Ecto neural progenitor cell (in vitro differentiated cells): ENCODE data around the gene CRYGD.
"Not testable (repeated sequence)": the region's sequence is repeated elsewhere in the genome, so short reads cannot be mapped to it uniquely, and the experiment has no call there.

ENCODE experiments used
- DNase-seq: peaks from one replicate; pipeline ENCODE4 v3.0.0-alpha.2; 2018; ENCODE audit warnings: low spot score

The CRYGD gene

DNA sequence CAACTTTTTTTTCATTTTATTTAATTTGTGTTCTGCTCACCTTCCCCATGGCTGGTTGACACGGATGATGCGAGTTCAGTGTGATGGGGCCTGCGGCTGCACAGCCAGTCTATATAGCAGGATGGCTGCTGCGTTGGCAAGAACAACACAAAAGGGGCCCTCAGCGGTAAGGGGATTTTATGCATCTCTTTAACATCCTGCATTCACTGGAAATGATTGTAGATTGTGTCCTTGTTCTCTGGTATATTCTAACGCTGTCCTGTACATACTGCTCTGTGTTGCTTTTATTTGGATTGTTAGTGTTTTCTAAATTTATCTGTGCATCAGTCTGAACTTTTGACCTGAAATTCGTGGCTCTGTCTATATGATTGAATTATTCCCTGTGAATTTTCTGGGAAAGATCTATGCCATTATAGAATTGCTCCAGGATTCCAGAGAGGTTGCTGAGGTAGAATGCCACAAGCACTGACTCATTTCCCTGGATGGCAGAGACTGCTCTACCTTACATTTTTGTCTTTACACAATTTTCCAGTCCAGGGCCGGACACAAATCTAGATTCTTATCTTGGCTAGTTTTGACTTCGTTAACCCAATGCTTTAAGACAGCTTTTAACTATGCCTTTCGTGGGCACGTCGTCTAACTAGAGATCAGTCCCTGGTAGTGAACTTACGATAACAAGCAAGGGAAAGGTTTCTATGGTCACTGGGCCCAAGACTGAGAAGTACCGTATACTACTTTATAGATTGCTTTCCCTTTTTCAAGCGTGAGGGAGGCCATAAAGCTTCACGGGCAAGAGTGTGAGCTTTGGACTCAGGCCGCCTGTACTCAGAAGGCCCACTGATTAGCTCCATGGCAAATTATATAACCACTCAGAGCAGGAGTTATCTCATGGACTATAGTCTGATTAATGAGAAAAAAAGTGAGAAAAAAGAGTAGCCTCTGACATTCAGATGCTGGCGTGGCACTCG lies 5.7 kb upstream of the CRYGD start, which contains the start of gene CRYGC:
TSS of gene CRYGC (minus strand) at position 85 of the 968 bp plus-strand sequence. CDS start at position 49, 36 bp downstream.
- DNase-seq: no peak

DNA sequence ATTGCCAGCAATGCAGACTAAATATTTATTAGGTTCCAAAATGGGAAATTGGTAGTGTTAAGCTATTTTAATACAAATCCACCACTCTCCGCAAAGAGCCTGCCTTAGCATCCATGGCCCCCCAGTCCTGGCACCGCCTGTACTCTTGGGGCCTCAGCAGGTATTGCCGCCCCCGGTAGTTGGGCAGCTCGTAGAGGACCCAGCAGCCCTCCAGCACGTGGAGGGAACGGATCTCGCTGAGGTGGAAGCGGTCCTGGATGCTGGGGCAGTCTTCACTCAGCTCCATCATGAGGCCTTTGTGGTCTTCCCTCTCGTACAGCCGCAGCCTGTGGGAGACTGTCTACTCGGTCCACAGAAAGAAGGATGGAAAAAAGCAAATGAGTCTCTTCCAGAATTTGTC lies 3.8 kb upstream of the CRYGD start:
- no peak for DNase-seq

DNA sequence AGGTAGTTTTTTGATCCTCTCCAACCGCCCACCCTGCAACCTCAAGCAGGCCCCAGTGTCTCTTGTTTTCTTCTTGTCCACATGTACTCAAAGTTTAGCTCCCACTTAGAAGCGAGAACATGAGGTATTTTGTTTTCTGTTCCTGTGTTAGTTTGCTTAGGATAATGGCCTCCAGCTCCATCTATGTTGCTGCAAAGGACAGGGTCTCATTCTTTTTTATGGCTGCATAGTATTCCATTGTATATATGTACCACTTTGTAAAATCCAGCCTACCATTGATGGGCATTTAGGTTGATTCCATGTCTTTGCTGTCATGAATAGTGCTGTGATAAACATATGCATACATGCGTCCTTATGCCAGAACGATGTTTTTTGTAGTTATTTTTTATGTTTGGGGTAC lies 2.8 kb upstream of the CRYGD start:
- DNase-seq: no peak

DNA sequence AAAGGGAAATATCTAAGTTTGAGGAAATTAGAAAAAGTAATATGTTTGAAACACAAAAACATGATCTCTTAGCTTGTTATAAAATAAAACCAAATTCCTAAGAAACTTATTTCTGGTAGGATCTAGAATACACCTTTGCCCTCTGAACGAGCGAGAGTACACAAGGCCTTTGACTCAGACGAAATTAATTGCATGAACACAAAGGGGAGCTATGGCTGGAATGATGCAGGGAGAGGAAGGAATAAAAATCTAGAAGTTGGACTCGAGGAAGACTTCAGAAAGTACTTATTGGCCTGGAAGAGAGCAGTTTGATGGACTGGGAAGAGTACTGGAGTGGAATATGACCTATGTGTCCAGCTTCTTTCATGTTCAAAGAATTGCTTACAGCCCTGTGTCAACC lies 927 bp upstream of the CRYGD start:
- no peak for DNase-seq

DNA sequence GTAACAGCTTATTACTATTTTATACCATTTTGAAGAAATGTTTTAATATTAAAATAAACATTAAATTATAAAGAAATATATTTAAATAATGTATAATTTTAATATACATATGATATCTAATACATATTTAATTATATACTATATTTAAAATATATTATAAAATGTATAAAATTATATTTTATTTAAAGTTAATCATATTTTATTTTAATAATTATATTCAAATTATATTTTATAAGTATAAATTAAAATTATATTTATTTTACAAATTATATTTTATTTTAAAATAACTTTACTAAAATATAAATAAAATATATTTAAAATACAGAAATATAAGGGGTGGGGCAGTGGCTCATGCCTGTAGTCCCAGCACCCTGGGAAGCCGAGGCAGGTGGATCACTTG lies 2.1 kb downstream of the CRYGD start:
- DNase-seq: no peak

DNA sequence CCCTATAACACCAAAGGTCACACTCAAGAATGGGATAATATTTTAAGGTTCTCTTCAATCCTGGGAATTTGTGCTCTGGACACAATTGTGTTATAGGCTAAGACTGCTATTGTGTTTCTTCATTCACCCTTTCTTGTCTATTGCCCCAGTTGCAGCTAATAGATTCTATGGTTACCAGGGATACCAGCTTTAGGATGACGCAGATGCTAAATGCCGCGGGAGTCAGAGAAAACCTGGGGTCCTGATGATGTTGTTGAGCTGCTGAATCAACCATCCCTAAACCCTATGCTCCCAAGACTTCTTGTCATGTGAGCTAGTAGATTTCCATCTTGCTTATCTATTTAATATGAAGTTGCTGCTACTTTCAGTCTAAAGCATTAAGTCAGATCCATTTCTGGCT lies 5.4 kb downstream of the CRYGD start:
- DNase-seq: no peak

DNA sequence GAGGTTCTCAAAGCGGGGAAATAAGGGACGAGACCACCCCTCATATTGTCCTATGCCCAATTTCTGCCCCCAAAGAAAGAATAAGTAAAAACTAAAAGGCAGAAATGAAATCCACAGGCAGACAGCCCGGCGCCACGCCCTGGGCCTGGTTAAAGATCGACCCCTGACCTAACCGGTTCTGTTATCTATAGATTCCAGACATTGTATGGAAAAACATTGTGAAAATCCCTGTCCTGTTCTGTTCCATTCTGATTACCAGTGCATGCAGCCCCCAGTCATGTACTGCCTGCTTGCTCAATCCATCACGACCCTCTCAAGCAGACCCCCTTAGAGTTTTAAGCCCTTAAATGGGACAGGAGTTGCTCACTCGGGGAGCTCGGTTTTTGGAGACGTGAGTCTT lies 6.9 kb downstream of the CRYGD start:
- DNase-seq: not testable (repeated sequence)

DNA sequence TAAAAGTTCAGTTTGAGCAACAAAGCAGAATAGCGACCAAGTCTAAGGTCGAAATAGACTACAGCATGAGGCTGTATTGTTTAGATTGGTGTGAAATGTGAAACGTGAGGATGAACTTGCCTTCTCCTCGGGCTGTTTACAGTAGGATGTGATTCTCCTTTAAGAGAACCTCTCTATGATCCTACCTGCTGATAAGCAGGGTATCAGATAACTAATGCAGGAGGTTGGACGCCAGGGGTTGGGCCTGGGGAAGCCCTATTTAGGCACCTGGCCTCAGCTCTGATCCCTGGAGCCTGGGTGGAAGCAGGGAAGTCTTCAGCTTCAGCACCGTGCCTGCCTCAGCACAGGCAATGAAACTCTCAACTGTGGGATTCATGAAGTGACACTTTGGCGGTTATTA lies 11.4 kb downstream of the CRYGD start:
- DNase-seq: no peak

DNA sequence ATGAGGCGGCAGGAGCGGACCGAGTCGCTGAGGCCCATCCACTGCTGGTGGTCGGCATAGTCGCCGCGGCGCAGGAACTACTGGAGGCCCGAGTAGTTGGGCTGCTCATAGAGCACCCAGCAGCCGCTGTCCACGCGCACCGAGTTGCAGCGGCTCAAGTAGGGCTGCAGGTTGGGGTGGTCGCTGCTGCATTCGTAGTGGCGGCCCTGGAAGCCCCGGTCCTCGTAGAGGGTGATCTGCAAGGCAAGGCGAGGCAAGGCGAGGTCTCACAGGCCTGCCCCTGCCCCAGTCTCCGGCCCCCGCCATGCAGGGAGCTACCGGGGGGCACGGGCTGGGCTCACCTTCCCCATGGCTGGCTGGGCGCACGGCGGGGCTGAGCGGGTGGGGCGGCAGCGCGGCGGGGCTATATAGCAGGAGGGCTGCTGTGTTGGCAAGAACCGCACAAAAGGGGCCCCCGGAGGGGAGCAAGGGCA lies 12.0 kb downstream of the CRYGD start:
- not testable (repeated sequence) for DNase-seq

DNA sequence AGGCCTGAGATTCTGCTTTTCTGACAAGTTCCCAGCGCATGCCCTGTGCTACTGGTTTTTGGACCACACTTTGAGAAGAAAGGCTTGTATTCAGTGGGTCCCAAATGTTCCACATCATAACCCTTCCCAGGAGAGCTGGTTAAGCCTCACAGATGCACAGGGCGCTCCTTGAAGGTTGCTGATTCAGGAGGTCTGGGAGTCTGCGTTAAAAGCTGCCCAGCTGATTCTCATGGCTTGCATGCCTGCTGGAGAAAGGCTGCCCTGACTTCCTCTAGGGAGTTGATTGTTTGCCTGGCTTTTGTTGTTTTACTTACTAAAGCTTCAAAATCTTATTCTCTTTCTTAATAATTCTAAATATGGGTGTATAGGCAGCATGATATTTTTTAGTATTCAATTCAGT lies 20.7 kb downstream of the CRYGD start:
- DNase-seq: no peak

DNA sequence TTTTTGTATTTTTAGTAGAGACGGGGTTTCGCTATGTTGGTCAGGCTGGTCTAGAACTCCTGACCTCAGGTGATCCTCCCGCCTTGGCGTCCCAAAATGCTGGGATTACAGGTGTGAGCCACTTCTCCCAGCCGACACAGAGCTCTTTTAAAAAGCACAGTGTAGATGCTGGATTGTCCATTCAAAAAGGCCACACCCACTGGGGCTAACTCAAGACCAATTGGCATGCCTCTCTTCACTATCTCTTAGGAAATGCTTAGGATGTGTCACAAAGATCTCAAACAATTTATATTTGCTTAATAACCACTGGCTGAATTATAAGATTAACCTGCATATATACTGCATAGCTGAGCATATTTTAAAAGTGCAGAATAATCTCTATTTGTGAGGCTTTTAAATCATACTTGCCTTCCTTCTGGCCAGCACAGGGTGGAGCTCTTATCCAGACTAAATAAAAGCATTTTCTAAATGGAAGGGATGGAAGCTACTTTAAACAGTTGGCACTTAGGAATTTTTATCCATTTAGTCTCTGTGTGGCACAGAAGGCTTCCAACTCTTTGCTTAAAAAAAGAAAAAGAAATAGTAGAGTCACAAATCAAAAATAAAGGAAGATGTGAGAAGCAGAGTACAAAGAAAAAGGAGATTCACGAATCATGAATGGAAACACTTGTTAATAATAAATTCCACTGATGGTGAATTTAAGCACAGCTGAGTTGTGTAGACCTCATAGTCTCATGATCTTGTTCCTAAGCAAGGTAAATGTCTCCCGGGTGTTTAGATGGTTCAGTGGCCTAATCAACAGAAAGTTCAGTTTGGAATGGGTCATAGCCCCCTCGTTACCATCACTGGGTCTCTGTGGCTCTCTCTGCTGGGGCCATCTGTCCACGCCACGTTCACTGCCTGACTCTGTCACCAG lies 22.4 kb downstream of the CRYGD start:
- DNase-seq: no peak

DNA sequence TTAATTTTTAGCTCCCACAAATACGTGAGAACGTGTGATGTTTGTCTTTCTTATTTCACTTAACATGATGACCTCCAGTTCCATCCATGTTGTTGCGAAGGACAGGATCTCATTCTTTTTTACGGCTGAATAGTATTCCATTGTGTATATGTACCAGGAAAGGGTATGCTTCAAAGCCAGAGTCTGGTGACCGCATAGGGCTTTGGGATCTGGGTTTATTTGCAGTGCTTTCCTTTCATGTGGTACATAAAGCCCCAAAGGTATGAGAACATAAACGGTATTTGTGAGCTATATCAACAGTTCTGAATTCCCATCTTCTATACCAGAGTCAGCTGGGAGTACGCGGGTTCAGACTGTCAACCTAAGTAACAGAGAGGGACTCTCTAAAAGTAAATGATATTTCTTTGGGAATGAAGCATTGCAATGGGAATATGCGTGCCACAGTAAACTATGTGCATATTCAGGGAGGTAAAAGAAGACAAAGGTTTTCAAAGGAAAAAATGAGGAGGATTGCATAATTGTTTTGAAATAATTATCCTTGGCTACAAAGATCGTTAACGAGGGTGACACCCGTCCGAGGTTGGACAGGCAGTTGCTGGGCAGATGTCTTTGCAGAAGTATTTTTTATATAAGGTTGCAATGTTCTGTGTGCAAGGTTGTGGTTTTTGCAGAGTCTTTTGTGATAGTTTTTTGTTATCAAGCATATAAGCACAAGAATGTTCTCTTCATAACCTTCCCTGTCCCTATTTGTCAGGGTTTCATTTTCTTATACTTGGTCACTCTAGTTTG lies 24.4 kb downstream of the CRYGD start:
- no peak for DNase-seq

DNA sequence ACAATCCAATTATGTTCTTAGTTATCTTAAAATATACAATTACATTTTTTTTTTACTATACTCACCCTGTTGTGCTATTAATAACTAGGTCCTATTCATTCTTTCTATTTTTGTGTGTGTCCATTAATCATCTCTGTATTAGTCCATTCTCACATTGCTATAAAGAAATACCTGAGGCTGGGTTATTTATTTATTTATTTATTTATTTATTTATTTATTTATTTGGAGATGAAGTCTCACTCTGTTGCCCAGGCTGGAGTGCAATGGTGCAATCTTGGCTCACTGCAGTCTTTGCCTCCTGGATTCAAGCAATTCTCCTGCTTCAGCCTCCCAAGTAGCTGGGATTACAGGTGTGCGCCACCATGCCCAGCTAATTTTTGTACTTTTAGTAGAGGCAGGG lies 25.6 kb downstream of the CRYGD start:
- DNase-seq: not testable (repeated sequence)

DNA sequence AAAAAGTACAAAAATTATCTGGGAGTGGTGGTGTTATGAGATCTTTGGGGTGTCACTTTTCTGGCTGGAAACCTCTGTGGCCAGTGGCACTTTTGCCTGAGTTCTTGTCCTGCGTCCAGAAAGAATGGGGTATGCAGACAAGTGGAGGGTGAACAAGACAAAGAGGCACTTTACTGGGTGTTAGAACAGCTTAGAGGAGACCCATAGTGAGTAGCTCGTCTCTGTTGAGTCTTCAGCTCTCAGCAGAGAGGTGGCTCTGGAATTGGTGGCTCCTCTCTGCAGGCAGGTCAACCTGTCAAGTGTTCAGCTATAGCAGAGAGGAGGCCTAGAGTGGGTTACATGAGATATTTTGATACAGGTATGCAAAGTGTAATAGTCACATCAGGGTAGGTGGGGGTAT lies 26.1 kb downstream of the CRYGD start:
- no peak for DNase-seq

DNA sequence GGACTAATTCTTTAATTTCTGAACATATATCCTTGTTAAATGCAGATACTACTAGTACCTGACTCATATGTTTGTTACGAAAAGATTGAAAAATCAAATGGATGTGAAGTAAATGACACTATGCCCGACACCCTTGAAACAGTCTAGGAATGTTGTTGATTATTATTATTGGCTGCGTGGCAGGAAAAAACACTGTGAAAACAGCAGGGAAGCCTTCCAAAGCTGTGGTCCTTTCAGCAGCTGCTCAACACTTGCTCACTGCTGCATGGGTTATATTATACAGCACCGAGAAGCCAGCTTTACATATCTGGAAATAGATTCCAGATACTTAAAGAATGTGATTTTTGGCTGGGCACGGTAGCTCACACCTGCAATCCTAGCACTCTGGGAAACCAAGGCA lies 26.5 kb downstream of the CRYGD start:
- DNase-seq: no peak

DNA sequence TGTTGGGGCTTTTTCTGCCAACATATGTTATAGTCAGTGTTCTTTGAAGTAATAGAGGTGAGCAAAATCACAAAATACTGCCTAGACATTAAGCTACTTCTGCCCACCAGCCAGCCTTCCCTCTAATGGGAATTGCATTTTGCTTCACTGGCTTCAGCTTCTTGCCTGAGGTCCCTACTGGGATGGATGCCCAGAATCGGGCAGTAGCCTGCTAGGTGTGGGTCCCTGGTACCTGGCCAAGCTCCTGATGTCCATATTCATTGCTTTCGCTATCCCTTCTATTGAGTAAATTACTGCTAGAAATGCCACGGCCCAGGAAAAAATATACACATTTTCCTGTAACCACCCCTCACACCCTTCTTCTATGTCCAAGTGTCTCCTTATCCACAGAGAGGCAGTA lies 27.0 kb downstream of the CRYGD start:
- DNase-seq: no peak

DNA sequence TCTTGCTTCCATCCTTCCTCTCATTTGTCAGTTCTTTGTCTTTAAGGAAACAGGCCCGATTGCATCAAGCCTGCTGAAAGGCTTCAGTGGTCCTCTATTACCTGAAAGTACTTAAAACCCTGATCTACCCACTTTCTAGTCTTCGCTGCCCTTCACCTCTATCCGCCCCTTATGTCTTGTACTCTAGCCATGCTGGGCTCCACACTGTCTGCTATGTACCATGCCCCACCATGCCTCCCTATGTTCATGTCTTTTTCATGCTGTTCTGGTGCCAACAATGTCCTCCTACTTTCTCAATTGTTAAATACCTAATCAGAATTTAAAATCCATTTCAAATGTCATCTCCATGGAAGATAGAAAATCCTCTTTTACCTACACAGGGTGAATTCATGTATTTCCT lies 28.2 kb downstream of the CRYGD start:
- DNase-seq: no peak

DNA sequence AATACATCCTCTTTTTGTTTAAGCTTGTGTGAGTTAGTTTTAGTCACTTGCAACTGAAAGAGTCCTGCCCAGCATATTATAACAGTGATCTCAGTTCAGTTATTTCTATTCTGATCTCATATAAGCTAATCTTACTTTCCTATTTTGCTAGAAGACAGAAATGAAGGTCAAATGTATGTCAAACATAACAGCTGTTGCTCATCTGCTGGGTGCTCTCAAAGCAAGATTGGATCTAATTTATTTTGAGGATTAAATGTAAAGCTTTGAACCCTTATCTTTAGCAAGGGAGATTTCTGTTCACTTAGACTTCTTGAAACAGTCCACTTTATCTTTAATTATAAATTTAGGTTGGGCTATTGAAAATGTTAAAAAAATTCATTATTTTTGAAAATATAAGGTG lies 31.2 kb downstream of the CRYGD start:
- no peak for DNase-seq

DNA sequence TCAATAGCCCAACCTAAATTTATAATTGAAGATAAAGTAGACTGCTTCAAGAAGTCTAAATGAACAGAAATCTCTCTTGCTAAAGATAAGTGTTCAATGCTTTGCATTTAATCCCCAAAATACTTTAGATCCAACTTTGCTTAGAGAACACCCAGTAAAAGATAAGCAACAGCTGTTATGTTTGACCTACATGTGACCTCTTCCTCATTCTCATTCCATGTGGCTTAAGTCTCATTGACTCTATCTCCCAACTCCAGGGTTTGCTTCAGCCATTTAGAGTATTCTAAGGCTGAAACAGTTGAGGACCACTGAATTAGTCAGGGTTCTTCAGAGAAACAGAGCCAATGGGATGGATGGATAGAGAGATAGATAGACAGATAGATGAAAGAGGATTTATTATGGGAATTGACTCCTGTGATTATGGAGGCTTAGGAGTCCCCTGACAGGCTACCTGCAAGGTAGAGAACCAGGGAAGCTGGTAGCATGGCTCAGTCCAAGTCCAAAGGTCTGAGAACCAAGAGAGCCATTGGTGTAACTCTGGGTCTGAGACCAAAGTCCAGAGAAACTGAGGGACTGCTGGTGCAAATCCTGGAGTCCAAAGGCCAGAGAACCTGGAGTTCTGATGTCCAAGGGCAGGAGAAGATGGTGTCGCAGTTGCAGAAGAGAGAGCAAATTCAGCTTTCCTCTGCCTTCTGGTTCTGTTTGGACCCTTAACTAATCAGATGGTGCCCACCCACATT lies 32.1 kb downstream of the CRYGD start:
- DNase-seq: no peak

DNA sequence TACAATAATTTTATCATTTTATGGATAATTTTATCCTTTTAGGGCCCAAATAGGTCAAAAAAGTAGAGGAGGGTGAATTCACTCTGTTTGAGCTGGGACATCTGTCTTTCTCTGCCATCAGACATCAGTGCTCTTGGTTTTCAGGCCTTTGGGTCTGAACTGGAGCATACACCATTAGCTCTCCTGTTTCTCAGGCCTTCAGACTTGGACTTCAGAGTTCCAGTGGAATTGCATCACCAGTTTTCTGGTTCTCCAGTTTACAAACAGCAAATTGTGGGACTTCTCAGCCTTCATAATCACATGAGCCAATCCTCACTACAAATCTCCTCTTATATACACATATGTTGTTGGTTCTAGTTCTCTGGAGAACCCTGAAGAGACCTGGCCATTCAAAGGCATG lies 33.9 kb downstream of the CRYGD start:
- DNase-seq: no peak

DNA sequence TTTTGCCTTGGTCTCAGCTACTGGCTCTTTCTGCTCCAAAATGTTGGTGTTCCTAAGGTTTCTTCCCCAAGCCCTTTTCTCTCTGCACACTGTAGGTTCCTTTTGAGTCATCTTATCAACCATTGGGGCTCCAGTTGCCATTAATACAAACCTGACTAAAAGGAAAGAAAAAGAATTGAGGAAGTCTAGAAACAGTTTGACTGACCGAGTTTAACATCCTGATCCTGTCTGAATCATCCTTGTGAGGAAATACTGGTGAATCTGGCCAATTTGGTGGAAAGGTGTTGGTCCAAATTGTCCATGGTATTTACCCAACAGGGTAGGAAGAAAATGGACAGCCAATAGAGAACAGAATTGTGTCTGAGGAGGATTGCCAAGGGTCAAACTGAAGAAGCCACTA lies 38.3 kb downstream of the CRYGD start:
- no peak for DNase-seq
